Brain microvascular endothelial cell (primary cell): ENCODE results near the gene SUGT1.

Experiments used
- DNase-seq: peaks from one replicate; pipeline ENCODE4 v3.0.0-alpha.2; 2020
- H3K27ac ChIP-seq: fragments of 250-450 bp; sonication (Bioruptor Pico); 2 replicates; pipeline ENCODE4 v1.5.1; 2020; ENCODE audit warnings: mild to moderate bottlenecking, moderate library complexity
- H3K27me3 ChIP-seq: fragments of 250-450 bp; sonication (Bioruptor Pico); replicated peaks from 2 replicates; pipeline ENCODE4 v1.5.1; 2020; ENCODE audit warnings: mild to moderate bottlenecking
- H3K36me3 ChIP-seq: fragments of 250-450 bp; sonication (Bioruptor Pico); replicated peaks from 2 replicates; pipeline ENCODE4 v1.5.1; 2020; ENCODE audit warnings: mild to moderate bottlenecking
- H3K4me3 ChIP-seq: 2 replicates; pipeline ENCODE4 v1.5.1; 2011; ENCODE audit warnings: low read depth, mild to moderate bottlenecking, control low read depth, low read length, moderate library complexity
- in situ Hi-C: cut with HindIII; loops from 2 replicates; pipeline ENCODE4 v1.10.0; 2017; ENCODE audit warnings: low sequenced_read_pairs, low pct_ligation_motif_present
- TF ChIP-seq, protein P1 (sequence below): IDR thresholded peaks from 2 replicates; pipeline ENCODE4 v1.5.1; 2011; ENCODE audit warnings: low read depth, mild to moderate bottlenecking, moderate library complexity, low read length, control low read depth, inconsistent platforms; ENCODE audit errors: missing control alignments

Gene SUGT1

DNA sequence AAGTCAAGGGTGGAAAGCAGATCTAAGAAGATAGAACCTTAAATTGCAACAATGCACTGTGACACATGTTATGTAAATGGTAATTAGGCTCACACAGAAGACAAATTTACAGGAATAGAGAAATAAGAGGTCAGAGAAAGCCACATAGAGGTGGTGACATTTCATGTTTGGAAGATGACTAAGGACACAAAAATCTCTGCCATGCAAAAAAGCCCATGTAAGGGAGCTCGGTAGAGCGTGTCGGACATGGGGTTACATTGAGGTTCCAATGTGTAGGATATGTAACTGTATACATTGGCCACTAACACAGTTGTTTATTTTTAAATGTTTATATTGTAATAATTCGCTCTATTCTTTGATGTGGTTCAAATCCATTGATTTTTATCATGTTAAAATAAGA is 33.7 kb downstream of the SUGT1 start:
- in situ Hi-C loops = no loop called here
- H3K36me3 ChIP-seq = peaks cover 20% of the 10 kb centered on the region
- TF ChIP-seq, protein P1, sequence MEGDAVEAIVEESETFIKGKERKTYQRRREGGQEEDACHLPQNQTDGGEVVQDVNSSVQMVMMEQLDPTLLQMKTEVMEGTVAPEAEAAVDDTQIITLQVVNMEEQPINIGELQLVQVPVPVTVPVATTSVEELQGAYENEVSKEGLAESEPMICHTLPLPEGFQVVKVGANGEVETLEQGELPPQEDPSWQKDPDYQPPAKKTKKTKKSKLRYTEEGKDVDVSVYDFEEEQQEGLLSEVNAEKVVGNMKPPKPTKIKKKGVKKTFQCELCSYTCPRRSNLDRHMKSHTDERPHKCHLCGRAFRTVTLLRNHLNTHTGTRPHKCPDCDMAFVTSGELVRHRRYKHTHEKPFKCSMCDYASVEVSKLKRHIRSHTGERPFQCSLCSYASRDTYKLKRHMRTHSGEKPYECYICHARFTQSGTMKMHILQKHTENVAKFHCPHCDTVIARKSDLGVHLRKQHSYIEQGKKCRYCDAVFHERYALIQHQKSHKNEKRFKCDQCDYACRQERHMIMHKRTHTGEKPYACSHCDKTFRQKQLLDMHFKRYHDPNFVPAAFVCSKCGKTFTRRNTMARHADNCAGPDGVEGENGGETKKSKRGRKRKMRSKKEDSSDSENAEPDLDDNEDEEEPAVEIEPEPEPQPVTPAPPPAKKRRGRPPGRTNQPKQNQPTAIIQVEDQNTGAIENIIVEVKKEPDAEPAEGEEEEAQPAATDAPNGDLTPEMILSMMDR = no peak
- no peak overlapping the region for H3K4me3 ChIP-seq
- H3K27me3 ChIP-seq = no peaks in the 10 kb centered on the region
- H3K27ac ChIP-seq = peak overlapping the region; percentile 37
- DNase-seq = no peak

GRCh38 chr13:52695856-52696255 is 43.2 kb downstream of the SUGT1 start:
- H3K27ac ChIP-seq = no peak overlapping the region
- peak; percentile 27 for DNase-seq
- TF ChIP-seq, protein P1 = no peak
- H3K36me3 ChIP-seq = no peaks in the 10 kb centered on the region
- no peak overlapping the region for H3K4me3 ChIP-seq
- in situ Hi-C loops = no loop called here
- H3K27me3 ChIP-seq = no peaks in the 10 kb centered on the region

DNA sequence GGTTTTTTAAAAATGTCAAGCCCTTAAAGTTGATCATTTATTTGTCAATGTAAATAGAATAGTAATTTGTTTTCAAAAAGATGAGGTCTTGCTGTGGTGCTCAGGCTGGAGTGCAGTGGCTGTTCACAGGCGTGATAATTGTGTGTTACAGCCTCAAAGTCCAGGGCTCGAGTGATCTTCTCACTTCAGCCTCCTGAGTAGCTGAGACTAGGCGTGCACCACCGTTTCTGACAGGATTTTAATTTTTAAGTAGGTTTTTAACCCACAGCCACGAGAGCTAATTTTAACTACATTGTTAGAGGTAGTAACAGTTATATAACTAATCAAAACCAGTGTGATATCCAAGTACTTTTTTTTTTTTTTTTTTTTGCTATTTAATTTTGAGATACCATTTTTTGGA is 43.9 kb downstream of the SUGT1 start:
- in situ Hi-C loops = no loop called here
- TF ChIP-seq, protein P1 = no peak
- H3K27me3 ChIP-seq = no peaks in the 10 kb centered on the region
- H3K27ac ChIP-seq = no peak overlapping the region
- DNase-seq = no peak
- no peaks in the 10 kb centered on the region for H3K36me3 ChIP-seq
- no peak overlapping the region for H3K4me3 ChIP-seq

DNA sequence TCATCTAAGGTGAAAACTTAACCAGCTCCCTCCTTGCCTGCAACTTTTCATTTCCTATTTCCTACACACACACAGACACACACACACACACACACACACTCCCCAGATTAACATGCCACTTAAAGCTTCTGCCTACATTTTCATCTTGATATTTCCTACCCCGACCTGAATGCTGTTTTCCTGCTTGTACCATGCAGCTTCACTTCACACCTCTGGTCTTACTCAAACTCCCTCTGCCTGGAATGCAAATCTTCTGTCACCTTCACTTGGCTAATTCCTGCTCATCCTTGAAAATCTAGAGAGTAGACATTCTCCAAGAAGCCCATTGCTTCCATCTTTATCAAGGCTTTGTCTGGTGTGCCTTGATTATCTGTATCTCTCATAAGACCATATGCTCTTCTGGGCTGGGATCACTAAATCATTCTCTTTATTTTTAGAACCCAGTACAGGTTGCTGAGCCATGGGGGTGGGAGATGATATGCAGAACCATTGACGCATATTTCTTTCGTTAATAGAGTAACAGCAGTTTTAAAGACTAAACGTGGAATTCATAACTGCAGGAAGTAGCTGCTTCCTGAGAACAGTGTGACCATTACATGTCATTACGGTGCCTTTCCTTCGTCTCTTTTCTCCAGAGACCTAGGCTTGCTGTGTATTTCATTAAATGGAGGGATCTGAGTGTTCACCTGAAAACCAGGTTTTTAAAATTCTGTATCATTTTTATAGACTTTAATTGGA is 49.3 kb downstream of the SUGT1 start:
- no peak for DNase-seq
- TF ChIP-seq, protein P1 = no peak
- H3K4me3 ChIP-seq = no peak overlapping the region
- in situ Hi-C loops = no loop called here
- no peak overlapping the region for H3K27ac ChIP-seq
- H3K36me3 ChIP-seq = no peaks in the 10 kb centered on the region
- H3K27me3 ChIP-seq = no peaks in the 10 kb centered on the region

GRCh38 chr13:52703482-52703881 is 50.8 kb downstream of the SUGT1 start:
- no peak for DNase-seq
- H3K36me3 ChIP-seq = no peaks in the 10 kb centered on the region
- H3K27ac ChIP-seq = no peak overlapping the region
- TF ChIP-seq, protein P1 = no peak
- no peak overlapping the region for H3K4me3 ChIP-seq
- in situ Hi-C loops = no loop called here
- H3K27me3 ChIP-seq = no peaks in the 10 kb centered on the region

DNA sequence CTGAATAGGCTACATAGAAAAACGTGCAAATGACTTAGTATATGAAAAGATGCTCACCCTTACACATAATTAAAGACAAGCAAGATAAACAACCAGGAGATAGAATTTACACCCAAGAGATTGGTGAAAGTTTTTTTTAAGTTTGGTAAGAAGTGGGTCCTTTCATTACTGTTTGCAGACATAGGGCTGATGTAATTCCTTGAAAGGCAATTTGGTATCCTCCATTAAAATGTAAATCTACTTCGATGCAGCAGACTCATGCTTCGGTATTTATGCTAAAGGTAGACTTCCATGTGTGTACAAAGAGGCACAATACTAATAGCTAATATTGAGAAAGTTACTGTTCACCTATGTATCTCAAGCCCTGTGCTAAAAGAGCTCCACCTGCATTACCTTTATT is 53.4 kb downstream of the SUGT1 start:
- Histone ChIP-seq H3K27me3 (no peaks in the 10 kb centered on the region), H3K4me3 (no peak overlapping the region), H3K36me3 (no peaks in the 10 kb centered on the region), H3K27ac (no peak overlapping the region)
- TF ChIP-seq, protein P1 = no peak
- in situ Hi-C loops = no loop called here
- DNase-seq = no peak
